Urinary bladder (tissue), 4 donors: ENCODE data around the gene SIX1. TPM values are rescaled to one million over a fixed set of nuclear protein-coding genes. Genes with fewer than 3 reads are reported as not detected.

Source experiments
- DNase-seq: peaks from one replicate; pipeline ENCODE4 v3.0.0-alpha.2; 2015; ENCODE audit errors: extremely low spot score
- H3K27ac ChIP-seq: one replicate; pipeline ENCODE4 v1.5.1; 2013; ENCODE audit warnings: low read depth, mild to moderate bottlenecking, moderate library complexity
- H3K36me3 ChIP-seq: one replicate; pipeline ENCODE4 v1.6.1; 2013; ENCODE audit warnings: mild to moderate bottlenecking, moderate library complexity; ENCODE audit not compliant: insufficient read depth
- H3K4me1 ChIP-seq: one replicate; pipeline ENCODE4 v1.6.1; 2013; ENCODE audit warnings: mild to moderate bottlenecking, moderate library complexity; ENCODE audit not compliant: insufficient read depth
- H3K4me3 ChIP-seq: one replicate; pipeline ENCODE4 v1.5.1; 2013; ENCODE audit warnings: low read depth, low read length
- WGBS: extraction: QIAGEN DNeasy Blood & Tissue Kit; methylation state at CpG from one replicate; pipeline ENCODE4 v1.1.7; 2013; 5-methylcytosine and 5-hydroxymethylcytosine counted together
- polyA plus RNA-seq: library from polyadenylated mRNA; stranded (reverse); fragments of 200-250 nt; gene quantifications from one replicate; pipeline ENCODE4 v1.2.3, GENCODE V29; 2013
- total RNA-seq: library from RNA; depleted of rRNA; stranded (reverse); fragments of >200 nt; gene quantifications from one replicate; pipeline ENCODE4 v1.2.3, GENCODE V29; 2014
- donor health status: healthy with polysubstance abuse.
- donor health status: healthy.

Gene SIX1
- total and polyA plus RNA-seq, 2 donors = 0.52 to 6.2 TPM

DNA sequence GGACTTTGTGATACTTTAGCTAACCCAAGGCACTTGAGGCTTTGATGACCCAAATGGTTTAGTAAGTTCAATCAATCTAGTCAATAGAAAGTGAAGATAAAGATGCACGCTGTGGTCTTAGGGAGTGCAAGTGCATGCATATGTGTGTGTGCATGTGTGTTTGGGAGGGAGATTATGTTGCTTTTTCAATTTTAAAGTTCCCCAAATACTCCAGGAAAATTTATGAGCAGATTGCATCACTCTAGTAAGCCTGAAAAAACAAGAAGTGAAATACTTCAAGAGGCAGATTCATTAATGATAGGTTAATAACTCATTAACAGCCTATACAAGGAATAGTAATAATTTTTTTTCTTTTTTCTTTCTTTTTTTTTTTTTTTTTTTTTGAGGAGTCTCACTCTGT lies 12.4 kb upstream of the SIX1 start:
- no peak overlapping the region for H3K4me3 ChIP-seq
- no peak for DNase-seq
- no peaks in the 10 kb centered on the region for H3K36me3 ChIP-seq
- H3K4me1 ChIP-seq = no peaks in the 10 kb centered on the region
- no peak overlapping the region for H3K27ac ChIP-seq
- 79% methylated on average over 1 of the region's 1 CpG for WGBS

DNA sequence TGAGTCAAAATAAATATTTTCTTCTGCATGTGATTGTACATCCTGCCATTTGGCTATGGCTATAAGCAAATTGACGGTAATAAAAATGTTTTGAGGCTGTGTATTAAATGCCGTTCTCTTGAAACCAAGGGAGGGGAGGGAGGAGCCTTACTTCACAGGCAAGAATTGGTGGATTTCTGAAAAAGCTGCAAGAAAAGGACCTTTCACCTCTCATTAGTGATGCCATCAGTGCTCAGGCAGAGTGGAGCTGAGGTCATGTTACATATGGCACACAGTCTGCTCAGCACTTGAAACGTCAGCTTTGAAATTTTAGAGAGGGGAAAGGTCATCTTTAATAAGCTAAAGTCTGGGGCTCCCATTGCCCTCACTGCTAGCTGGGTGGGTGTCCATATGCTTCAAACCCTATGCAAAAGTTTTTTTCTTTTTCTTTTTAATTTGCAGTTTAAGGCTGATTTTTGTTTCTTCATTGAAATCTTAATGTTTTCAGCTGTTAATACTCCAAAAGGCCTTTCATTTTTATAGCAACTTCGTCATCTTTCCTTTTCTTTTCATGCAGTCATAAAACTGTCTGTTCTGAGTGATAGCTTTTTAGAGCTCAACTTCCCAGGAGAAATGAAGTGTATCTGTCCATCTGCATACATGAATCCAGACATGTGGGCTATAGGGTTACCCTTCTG lies 9.8 kb upstream of the SIX1 start:
- DNase-seq = no peak
- Histone ChIP-seq H3K27ac (no peak overlapping the region), H3K4me3 (no peak overlapping the region), H3K36me3 (no peaks in the 10 kb centered on the region), H3K4me1 (no peaks in the 10 kb centered on the region)
- WGBS = 54% methylated on average over 4 of the region's 4 CpGs

DNA sequence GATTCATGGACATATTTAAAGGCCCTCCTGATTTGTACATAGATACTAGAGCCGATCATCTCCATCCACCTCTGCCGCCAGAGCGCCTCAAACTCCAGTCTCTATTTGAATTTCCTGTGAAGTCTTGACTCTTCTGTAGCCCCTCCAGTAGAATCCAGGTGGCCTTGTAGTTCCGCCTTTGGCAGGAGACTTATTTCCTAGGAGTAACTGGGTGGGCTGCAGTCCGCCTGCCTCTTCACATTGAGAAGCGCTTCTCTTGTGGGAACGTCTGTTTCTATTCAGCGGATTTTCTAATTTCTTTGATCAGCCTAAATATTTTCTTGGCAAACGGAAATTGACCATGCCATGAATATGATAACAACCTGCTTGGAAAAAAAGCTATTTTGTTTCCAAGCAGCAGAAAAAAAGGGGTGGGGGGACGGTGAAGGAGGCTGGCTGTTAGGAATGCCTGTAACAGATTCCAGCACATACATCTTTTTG lies 9.0 kb upstream of the SIX1 start:
- WGBS = 46% methylated on average over 10 of the region's 10 CpGs
- Histone ChIP-seq H3K4me3 (no peak overlapping the region), H3K4me1 (no peaks in the 10 kb centered on the region), H3K27ac (no peak overlapping the region), H3K36me3 (no peaks in the 10 kb centered on the region)
- DNase-seq = no peak

DNA sequence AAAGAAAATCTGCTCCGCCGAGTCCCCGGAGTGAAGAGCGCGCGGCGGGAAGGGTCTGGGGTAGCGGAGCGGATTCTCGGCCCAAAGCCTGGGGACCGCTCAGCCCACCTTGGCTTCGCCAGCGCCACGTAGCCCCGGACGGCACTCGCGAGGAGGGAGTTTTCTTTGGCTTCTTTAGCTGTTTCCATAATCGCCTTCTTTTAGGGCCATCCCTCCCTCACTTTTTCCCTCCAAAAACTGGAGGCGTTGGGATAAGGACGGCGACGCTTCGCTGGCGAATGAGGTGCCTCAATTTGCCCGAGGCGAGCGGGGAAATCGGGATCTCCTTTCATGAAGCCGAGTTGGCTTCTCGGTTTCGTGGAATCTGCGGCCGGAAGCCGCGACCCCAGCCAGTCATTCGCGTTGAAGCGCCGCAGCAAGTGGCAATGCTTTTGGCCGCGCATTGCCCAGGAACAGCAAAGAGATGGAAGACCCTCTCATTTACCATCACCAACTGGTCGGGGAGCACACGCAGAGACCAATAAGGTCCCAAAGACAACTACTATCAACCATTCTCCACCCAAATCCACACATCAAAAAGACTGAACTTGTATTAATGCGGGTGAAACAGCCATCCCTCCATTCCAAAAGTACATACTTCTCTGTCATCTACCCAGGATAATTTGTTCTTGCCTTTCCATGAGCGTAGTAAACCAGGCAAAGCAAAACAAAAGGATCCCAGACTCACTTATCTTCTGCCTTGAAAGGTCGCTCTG lies 8.4 kb upstream of the SIX1 start:
- WGBS = 3% methylated on average over 47 of the region's 47 CpGs
- peak overlapping the region; percentile 64 for H3K4me3 ChIP-seq
- H3K36me3 ChIP-seq = no peaks in the 10 kb centered on the region
- H3K27ac ChIP-seq = peak overlapping the region; percentile 24
- DNase-seq = no peak
- no peaks in the 10 kb centered on the region for H3K4me1 ChIP-seq

DNA sequence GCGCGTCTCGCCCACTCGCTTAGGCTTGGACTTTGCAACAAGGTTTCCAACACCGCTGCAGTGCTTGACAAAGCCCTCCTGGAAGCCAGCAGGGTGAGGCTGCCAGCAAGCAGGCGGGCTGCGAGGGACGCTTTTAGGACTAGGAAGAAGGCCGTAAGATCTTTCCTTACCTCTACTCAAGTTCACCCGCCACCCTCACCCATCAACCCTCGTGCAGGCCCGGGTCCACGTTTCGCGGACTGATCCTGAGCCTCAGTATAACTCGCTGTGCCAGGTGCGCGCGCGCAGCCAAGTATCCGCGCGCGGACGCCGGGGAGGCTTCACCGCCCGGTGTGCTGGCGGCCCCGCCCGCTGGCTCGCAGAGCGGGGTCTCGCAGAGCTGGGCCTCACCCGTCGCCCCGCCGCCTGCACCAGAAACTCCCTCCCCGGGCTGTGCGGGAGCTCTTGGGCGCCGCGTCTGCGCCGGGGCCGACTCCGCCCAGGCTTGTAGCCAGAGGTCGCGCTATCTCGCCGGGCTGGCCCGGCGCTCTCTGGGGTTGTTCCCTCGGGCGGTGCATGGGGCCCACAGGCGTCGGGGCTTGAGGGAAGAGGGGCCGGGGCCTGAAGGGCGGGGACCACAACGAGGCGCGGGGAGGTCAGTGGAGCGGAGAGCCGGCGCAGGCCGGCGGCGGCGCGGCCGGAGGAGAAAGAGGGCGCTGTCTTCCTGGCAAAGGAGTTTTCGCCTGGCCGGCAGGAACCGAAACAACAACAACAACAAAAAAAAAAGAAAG lies 7.6 kb upstream of the SIX1 start:
- 7% methylated on average over 75 of the region's 75 CpGs for WGBS
- no peak for DNase-seq
- Histone ChIP-seq H3K36me3 (no peaks in the 10 kb centered on the region), H3K4me3 (peak overlapping the region; percentile 64), H3K4me1 (no peaks in the 10 kb centered on the region), H3K27ac (no peak overlapping the region)

DNA sequence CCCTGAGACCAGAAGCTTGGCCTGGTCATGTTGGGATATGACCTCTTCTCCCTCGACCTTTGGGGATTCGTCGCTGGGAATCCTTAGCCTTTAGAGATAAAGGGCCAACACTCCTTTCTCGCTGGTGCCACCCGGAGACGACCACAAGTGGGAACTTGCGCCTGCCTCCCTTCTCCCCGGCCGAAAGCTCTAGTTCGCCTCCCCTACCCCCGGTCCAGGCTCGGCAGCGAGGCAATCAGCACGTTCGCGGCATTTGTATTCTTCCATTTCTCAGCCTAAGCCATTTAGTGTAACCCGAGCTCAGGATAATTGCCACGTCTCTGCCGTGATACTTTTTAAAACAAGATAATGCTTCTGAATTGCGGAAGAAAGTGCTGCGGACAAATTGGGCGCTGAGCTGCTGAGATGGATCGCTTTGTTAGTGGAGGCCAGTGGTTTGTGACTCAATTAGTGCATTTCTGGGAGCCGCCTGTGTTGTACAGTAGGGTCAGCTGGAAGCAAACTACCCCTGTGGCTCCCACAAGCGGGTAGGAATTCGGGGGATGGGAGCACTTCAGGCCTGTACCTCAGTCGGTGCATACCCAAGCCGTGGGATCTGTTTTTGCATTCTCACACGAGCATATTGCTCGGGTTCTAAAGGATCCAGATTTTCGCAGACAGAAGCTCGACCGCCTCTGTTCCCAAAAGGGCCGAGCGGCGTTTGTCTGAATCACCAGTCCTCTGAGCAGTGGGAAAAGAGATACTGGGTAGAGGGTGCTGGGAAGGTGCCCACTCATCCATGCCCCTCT lies 6.8 kb upstream of the SIX1 start:
- H3K36me3 ChIP-seq = no peaks in the 10 kb centered on the region
- DNase-seq = no peak
- no peaks in the 10 kb centered on the region for H3K4me1 ChIP-seq
- WGBS = 62% methylated on average over 36 of the region's 36 CpGs
- no peak overlapping the region for H3K4me3 ChIP-seq
- no peak overlapping the region for H3K27ac ChIP-seq

DNA sequence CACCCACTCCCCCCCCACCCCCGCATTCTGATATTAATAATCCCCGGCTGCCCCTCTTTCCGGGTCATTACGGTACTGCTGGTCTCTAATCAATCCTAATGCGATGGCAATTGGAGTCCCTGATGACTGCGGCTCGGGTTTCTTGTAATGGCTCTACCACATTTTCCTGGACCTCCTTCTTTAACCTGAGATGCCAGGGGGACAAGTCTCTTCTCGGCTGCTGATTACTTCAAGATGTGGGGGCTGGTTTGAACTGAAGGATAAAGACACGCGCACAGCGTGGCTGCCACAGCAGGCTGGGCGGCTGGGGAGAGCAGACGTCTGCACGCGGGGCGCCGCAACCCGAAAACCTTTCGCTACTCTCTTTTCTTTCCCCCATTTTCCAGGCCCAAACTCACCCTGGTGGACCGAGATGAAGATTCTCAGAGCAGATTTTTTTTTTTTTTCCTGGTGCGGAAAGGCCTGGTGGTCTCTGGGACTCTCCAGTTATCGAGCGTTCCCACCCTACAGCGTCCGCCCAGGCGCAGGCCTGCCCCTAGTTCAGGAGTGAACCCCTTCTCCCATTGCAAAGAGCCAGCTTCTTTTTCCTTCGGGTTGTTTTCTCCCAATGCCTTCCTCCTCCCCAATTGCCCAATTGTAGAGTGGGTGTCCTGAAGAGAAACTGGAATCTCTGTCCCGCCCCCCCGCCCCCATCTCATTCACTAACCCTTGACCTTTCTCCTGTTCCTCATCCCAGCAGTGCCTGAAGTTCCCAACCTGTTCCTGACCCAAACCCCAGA lies 6.0 kb upstream of the SIX1 start:
- 63% methylated on average over 29 of the region's 29 CpGs for WGBS
- H3K4me3 ChIP-seq = no peak overlapping the region
- H3K4me1 ChIP-seq = no peaks in the 10 kb centered on the region
- no peak for DNase-seq
- no peaks in the 10 kb centered on the region for H3K36me3 ChIP-seq
- no peak overlapping the region for H3K27ac ChIP-seq

DNA sequence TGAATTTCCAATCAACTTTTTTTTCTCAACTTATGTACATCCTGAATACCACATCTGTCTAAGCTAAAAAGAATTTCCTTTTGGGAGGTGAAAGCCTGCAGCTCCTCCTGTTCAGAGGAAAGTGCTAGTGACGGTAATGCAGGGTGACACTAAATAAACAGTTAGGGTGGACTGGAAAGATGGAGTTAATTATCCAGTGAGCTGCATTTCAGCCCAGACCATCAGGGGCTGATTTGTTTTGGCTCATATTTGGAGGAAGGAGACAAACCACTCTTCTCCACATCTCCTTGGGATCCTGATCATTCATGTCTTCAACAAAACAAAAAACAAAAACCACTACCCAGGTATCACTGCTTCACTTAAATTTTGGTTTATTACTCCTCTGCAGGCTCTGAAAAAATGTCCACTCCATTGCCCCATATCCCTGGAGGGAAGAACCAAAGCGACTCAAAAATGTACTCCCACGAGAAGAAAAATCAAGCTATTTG lies 5.1 kb upstream of the SIX1 start:
- DNase-seq = no peak
- WGBS = 53% methylated on average over 3 of the region's 3 CpGs
- H3K4me1 ChIP-seq = no peaks in the 10 kb centered on the region
- no peaks in the 10 kb centered on the region for H3K36me3 ChIP-seq
- no peak overlapping the region for H3K4me3 ChIP-seq
- no peak overlapping the region for H3K27ac ChIP-seq

DNA sequence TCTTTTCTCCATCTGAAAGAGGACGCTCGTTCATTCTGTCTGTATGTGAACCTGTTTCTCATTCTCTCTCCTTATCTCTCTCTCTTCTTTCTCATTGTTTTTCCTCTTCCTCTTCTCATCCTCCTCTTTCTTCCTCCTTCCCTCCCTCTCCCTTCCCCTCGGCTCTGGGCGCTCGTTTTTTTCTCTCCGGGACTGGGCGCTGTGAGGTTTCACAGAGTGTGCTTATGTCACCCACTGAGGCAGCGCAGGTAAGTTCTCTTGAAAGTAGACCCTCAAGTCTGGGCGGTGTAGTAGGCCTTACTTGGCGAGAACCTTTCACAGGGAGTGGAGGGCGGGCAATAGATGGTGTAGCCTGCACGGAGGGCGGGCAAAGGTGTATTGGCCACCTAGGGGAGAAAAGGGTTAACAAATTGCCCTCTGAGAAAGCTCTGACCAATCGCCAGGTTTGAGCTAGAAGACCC lies 4.5 kb upstream of the SIX1 start:
- Histone ChIP-seq H3K36me3 (no peaks in the 10 kb centered on the region), H3K4me3 (no peak overlapping the region), H3K4me1 (no peaks in the 10 kb centered on the region), H3K27ac (no peak overlapping the region)
- WGBS = 19% methylated on average over 14 of the region's 14 CpGs
- no peak for DNase-seq

DNA sequence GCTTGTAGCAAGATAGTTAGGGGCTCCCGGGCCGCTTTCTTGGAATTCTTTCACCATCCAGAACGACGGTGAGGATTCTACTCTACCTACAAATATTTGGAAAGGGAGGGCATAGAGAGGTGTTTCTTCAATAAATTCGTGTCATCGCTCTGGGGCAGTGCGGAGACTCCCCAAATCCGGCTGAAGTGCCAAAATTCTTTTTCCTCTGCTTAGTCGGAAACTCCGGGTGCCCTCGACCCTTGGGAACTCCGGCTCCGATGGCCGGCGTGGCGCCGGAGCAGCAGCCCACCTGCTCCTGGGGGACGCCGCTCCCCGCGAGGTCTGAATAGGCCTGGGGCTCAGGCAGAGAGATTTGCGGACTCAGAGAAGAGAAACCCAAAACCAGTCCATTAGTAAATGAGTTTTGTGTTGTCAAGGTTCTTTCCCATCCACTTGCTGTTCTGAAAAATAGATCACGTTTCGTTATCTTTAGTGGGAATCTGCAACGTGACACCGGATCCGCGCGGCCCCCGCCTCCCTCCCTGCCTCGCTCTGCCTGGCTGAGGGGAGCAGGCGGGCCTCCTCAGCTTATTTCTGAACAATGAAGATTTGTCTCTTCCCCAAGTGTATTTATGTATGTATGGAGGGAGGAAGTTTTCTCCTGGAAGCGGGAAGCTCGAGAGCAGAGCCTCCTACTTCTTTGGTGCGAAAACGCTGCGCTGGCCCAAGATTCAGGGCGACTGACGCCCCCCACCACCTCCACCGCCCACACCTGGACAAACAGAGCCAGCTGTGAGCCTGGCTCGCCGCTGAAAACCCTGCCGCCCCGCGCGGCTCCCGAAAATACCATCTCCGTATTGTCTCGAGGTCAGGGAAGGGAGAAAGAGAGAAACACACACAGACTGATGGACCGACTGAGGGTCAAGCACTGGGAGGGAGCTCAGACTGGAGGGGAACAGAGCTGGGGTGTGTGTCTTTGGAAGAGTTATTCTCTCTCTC lies 3.7 kb upstream of the SIX1 start:
- no peak for DNase-seq
- Histone ChIP-seq H3K4me3 (no peak overlapping the region), H3K27ac (no peak overlapping the region), H3K4me1 (no peaks in the 10 kb centered on the region), H3K36me3 (no peaks in the 10 kb centered on the region)
- 10% methylated on average over 50 of the region's 50 CpGs for WGBS

DNA sequence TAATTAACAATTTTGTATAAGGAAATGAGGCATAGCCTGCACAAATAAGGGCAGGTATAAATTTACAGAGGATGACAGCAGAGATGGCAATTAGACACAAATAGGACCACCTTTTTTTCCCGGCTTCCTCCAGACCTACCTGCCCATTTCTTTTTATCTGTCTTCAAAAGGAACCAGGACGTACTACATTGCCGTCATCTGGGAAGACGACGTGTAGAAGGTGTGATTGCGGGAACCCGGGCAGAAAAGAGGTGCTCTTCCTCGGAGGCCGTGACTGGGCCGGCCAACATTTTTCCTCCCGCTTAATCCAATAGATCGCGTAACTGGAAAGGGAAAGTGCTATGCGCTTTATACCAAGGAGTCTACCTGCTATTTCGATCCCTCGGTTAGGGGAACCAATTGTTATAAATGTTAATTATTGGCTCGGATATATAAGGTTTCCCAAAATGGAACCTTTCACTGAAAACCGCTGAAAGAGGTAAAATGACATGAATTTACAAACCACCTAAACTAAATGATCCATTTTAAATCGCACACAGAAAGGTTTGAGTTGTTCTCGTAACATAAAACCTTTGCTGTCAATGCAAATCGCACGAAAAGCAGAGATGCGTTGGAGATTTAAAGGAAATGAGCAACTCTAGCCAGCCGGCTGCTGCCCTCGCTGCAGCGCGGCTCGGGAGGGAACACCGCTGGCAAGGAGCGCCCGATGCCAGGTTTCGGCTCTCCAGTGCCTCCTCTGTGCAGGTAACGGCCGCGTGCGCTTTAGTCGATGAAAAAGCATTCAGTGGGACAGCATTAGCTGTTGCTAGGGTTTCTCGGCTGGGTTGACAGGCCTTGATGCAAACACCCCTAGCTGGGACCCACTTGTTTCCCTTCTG lies 2.8 kb upstream of the SIX1 start:
- H3K4me1 ChIP-seq = no peaks in the 10 kb centered on the region
- no peaks in the 10 kb centered on the region for H3K36me3 ChIP-seq
- 12% methylated on average over 38 of the region's 38 CpGs for WGBS
- DNase-seq = no peak
- no peak overlapping the region for H3K27ac ChIP-seq
- no peak overlapping the region for H3K4me3 ChIP-seq
